Measurements from ENCODE around the gene ARMC3.

The ARMC3 gene

GRCh38 chr10:23037561-23037960, 109.7 kb downstream of the ARMC3 start:
- in situ Hi-C loops (cut with MboI; ENCODE audit: low sequenced_read_pairs), result no loop called here

DNA sequence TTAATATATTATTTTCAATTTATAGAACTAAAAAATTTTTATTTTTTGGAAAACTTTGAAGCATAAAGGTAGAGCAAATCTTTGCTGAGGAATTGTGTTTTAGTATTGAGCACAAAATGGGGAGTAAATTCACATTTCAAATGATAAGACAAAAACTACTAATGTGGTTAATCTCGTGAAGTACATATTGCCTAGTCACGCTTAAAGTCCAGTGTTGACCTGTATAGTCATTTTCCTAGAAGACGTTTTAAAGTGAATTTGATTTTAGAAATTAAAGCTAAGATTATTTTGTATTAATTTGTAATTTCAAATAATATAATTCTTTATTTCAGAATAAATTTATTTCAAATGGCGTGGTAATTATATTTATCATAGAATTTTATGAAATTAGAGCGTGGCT, 110.3 kb downstream of the ARMC3 start:
- in situ Hi-C loops (cut with MboI; ENCODE audit: low sequenced_read_pairs), result no loop called here

GRCh38 chr10:23040002-23040401, 112.1 kb downstream of the ARMC3 start:
- in situ Hi-C loops (cut with MboI; ENCODE audit: low sequenced_read_pairs), result no loop called here

- in situ Hi-C loops (cut with MboI; ENCODE audit: low sequenced_read_pairs), result no loop called here
Measured at GRCh38 chr10:23046027-23046426, 118.2 kb downstream of the ARMC3 start.

- in situ Hi-C loops (cut with MboI; ENCODE audit: low sequenced_read_pairs), result no loop called here
Measured at GRCh38 chr10:23047201-23048050, 119.6 kb downstream of the ARMC3 start.

GRCh38 chr10:23048191-23048590, 120.3 kb downstream of the ARMC3 start:
- in situ Hi-C loops (cut with MboI; ENCODE audit: low sequenced_read_pairs), result no loop called here

DNA sequence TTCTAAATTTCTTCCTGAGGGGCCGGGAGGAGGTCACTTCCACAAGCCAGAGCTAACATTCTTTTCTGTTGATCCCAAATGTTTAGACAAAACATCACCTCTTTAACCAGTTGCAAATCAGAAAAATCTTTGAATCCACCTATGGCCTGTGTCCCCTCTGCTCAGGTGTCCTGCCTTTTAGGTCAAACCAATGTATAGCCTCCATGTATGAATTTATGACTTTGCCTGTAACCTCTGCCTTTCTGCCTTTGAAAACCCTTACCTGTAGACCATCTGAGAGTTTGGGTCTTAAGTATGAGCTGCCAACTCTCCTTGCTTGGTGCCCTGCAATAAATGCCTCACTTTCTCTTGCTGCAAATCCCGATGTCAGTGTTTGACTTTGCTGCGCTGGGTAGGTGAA, 123.4 kb downstream of the ARMC3 start:
- in situ Hi-C loops (cut with MboI; ENCODE audit: low sequenced_read_pairs), result loop anchor here (25.0 kb wide), 1 partner anchor 1564 kb away; no protein-coding TSS in a partner anchor

DNA sequence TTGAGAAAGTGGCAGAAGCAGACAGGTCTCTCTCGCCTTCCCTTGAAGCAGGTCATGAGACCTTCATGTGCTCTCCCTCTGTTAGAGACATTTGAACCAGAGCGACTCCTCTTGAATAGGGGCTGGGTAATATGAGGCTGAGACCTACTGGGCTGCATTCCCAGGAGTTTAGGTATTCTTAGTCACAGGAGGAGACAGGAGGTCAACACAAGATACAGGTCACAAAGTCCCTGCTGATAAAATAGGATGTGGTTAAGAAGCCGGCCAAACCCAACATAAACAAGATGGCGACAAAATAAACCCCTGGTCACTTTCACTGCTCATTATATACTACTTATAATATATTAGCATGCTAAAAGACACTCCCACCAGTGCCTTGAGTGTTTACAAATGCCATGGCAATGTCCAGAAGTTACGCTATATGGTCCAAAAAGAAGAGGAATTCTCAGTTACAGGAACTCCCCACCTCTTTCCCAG, 124.0 kb downstream of the ARMC3 start:
- in situ Hi-C loops (cut with MboI; ENCODE audit: low sequenced_read_pairs), result loop anchor here (25.0 kb wide), 1 partner anchor 1565 kb away; no protein-coding TSS in a partner anchor

- in situ Hi-C loops (cut with MboI; ENCODE audit: low sequenced_read_pairs), result loop anchor here (25.0 kb wide), 1 partner anchor 1566 kb away; no protein-coding TSS in a partner anchor
Measured at GRCh38 chr10:23053036-23053435, 125.2 kb downstream of the ARMC3 start.

- in situ Hi-C loops (cut with MboI; ENCODE audit: low sequenced_read_pairs), result loop anchor here (25.0 kb wide), 1 partner anchor 1568 kb away; no protein-coding TSS in a partner anchor
Measured at GRCh38 chr10:23055424-23056185, 127.8 kb downstream of the ARMC3 start.

- in situ Hi-C loops (cut with MboI; ENCODE audit: low sequenced_read_pairs), result loop anchor here (25.0 kb wide), 1 partner anchor 1569 kb away; no protein-coding TSS in a partner anchor
Measured at GRCh38 chr10:23056186-23056579, 128.3 kb downstream of the ARMC3 start.

GRCh38 chr10:23058366-23058765, 130.5 kb downstream of the ARMC3 start:
- in situ Hi-C loops (cut with MboI; ENCODE audit: low sequenced_read_pairs), result loop anchor here (25.0 kb wide), 1 partner anchor 1571 kb away; no protein-coding TSS in a partner anchor

- in situ Hi-C loops (cut with MboI; ENCODE audit: low sequenced_read_pairs), result loop anchor here (25.0 kb wide), 1 partner anchor 1574 kb away; no protein-coding TSS in a partner anchor
Measured at GRCh38 chr10:23060918-23061317, 133.1 kb downstream of the ARMC3 start.

DNA sequence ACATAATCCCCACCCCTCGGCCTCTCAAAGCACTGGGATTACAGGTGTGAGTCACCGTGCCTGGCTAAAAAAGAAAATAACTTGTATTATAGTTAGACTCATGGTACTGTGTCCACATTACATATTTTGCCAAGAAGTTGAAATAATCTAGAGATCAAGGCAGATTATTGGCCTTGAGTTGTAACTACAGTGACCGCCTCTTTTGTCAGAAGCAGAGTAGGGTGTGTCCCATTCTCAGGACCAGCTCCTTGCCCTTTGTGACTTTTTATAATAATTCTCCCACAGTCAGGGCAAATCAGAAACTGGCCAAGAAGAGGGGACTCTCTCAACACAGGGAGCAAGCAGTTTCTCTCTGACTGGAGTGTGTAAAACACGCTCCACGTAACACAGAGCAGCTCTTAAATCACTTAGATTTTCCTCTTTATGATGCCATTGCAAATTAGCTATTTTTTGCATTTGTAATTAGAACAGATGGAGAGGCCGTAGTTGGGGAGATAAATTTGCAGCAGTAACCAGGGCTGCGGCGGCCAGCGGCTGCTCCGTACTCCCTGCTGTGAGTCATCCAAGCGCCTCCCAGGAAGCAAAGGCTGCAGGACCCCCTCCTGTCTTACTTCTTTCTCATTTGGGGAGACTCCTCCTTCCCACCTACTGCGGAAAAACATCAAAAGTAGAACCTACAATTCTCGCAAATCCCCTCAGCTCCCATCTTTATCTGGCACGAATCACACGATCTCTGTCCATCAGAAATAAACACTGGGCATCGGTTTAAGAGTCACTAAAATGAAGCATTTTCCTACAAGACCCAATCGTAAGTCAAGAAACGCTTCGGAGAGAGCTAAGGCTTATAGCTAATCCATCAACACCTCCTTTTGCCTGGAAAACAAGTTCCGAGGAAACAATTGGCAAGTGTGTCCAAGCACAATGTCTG, 135.5 kb downstream of the ARMC3 start:
- in situ Hi-C loops (cut with MboI; ENCODE audit: low sequenced_read_pairs), result loop anchor here (25.0 kb wide), 1 partner anchor 1576 kb away; no protein-coding TSS in a partner anchor

DNA sequence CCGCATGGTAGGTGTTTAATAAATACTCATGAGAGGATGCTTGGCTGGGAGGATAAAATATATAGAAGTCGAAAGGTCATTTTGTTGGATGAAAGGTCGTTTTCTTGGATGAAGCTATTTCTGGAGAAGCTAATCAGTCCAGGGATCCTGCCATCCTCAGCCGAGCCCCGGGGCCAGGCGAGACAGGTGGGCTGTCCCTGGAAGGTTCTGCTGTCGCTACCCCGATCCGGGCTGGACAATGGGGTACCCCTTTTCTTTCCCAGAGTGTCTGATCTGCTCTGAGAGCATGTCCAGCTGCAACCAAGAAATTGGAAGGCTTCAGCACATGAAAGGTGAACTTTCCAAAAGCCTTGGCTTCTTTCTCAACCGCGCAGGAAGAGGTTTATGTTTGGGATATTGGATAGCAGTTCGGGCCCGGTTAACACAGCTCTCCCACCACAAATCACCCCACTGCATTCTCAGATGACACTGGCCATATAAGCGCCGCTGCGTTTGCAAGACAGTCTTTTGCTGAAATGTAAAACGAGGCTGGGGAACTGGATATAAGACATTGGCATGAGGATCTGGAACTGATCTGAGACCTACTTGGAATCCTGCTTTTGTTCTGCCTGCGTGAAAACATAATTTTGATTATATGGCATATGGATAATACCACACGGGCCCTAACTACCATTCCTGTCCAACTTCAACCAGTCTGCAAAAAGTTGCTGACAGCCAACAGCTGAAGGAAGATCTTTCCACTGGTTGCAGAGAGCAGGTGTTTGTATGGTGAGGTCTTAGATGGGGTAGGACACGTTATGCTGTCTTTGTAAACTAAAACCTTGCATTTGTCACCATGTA, 136.3 kb downstream of the ARMC3 start:
- in situ Hi-C loops (cut with MboI; ENCODE audit: low sequenced_read_pairs), result loop anchor here (25.0 kb wide), 1 partner anchor 1577 kb away; no protein-coding TSS in a partner anchor

DNA sequence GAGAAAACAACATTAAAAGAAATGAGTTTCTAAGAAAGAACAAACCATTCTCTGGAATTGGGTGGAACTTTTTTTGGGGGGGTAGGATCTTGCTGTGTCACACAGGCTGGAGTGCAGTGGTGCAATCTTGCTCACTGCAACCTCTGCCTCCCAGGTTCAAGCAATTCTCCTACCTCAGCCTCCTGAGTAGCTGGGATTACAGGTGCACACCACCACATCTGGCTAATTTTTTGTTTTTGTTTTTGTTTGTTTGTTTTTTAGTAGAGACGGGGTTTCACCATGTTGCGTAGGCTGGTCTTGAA, 136.9 kb downstream of the ARMC3 start:
- in situ Hi-C loops (cut with MboI; ENCODE audit: low sequenced_read_pairs), result loop anchor here (25.0 kb wide), 1 partner anchor 1577 kb away; no protein-coding TSS in a partner anchor

GRCh38 chr10:23065181-23065948, 137.5 kb downstream of the ARMC3 start:
- in situ Hi-C loops (cut with MboI; ENCODE audit: low sequenced_read_pairs), result loop anchor here (25.0 kb wide), 1 partner anchor 1578 kb away; no protein-coding TSS in a partner anchor

DNA sequence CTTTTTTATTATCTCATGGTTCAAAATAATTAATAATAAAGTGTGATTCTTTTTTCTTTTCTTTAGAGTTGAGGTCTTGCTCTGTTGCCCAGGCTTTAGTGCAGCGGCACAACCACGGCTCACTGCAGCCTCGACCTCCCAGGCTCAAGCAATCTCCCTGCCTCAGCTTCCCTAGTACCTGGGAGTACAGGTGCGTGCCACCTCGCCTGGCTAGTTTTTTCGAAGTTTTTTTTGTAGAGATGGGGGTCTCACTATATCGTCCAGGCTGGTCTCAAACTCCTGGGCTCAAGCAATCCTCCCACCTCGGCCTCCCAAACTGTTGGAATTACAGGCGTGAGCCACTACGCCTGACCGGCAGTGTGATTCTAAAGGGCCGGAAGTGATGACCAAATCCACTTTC, 139.5 kb downstream of the ARMC3 start:
- in situ Hi-C loops (cut with MboI; ENCODE audit: low sequenced_read_pairs), result loop anchor here (25.0 kb wide), 1 partner anchor 1580 kb away; no protein-coding TSS in a partner anchor

All from HL-60/S4 (cell line).